Measurements from ENCODE around the gene EYA4.

Gene EYA4

GRCh38 chr6:133288662-133289061, 47.5 kb downstream of the EYA4 start:
- no peak for DNase-seq (ENCODE audit: low read depth in 2 of 2, low spot score in 1 of 2)

- no peak for DNase-seq (ENCODE audit: low read depth in 2 of 2, low spot score in 1 of 2)
These were observed 48.7 kb downstream of the EYA4 start for GRCh38 chr6:133289733-133290306.

GRCh38 chr6:133290930-133291329, 49.8 kb downstream of the EYA4 start:
- no peak for DNase-seq (ENCODE audit: low read depth in 2 of 2, low spot score in 1 of 2)

- no peak for DNase-seq (ENCODE audit: low read depth in 2 of 2, low spot score in 1 of 2)
These were observed 50.5 kb downstream of the EYA4 start for GRCh38 chr6:133291671-133292070.

GRCh38 chr6:133297657-133298056, 56.5 kb downstream of the EYA4 start:
- DNase-seq (ENCODE audit: low read depth in 2 of 2, low spot score in 1 of 2), result no peak

GRCh38 chr6:133298335-133298734, 57.2 kb downstream of the EYA4 start:
- no peak for DNase-seq (ENCODE audit: low read depth in 2 of 2, low spot score in 1 of 2)

GRCh38 chr6:133298801-133299200, 57.6 kb downstream of the EYA4 start:
- DNase-seq (ENCODE audit: low read depth in 2 of 2, low spot score in 1 of 2), result no peak

- DNase-seq (ENCODE audit: low read depth in 2 of 2, low spot score in 1 of 2), result no peak
These were observed 59.7 kb downstream of the EYA4 start for GRCh38 chr6:133300896-133301295.

GRCh38 chr6:133301835-133302234, 60.7 kb downstream of the EYA4 start:
- no peak for DNase-seq (ENCODE audit: low read depth in 2 of 2, low spot score in 1 of 2)

- DNase-seq (ENCODE audit: low read depth in 2 of 2, low spot score in 1 of 2), result no peak
These were observed 65.8 kb downstream of the EYA4 start for GRCh38 chr6:133306931-133307330.

GRCh38 chr6:133309579-133309978, 68.4 kb downstream of the EYA4 start:
- no peak for DNase-seq (ENCODE audit: low read depth in 2 of 2, low spot score in 1 of 2)

GRCh38 chr6:133312006-133312405, 70.8 kb downstream of the EYA4 start:
- no peak for DNase-seq (ENCODE audit: low read depth in 2 of 2, low spot score in 1 of 2)

- DNase-seq (ENCODE audit: low read depth in 2 of 2, low spot score in 1 of 2), result no peak
These were observed 71.9 kb downstream of the EYA4 start for GRCh38 chr6:133313068-133313467.

- DNase-seq (ENCODE audit: low read depth in 2 of 2, low spot score in 1 of 2), result no peak
These were observed 73.8 kb downstream of the EYA4 start for GRCh38 chr6:133314947-133315346.

- DNase-seq (ENCODE audit: low read depth in 2 of 2, low spot score in 1 of 2), result no peak
These were observed 74.7 kb downstream of the EYA4 start for GRCh38 chr6:133315811-133316210.

GRCh38 chr6:133317704-133318103, 76.5 kb downstream of the EYA4 start:
- no peak for DNase-seq (ENCODE audit: low read depth in 2 of 2, low spot score in 1 of 2)

GRCh38 chr6:133326584-133326983, 85.4 kb downstream of the EYA4 start:
- no peak for DNase-seq (ENCODE audit: low read depth in 2 of 2, low spot score in 1 of 2)

- no peak for DNase-seq (ENCODE audit: low read depth in 2 of 2, low spot score in 1 of 2)
These were observed 92.7 kb downstream of the EYA4 start for GRCh38 chr6:133333852-133334251.

GRCh38 chr6:133337308-133337707, 96.2 kb downstream of the EYA4 start:
- no peak for DNase-seq (ENCODE audit: low read depth in 2 of 2, low spot score in 1 of 2)

GRCh38 chr6:133339543-133340384, 98.6 kb downstream of the EYA4 start:
- no peak for DNase-seq (ENCODE audit: low read depth in 2 of 2, low spot score in 1 of 2)

- no peak for DNase-seq (ENCODE audit: low read depth in 2 of 2, low spot score in 1 of 2)
These were observed 99.4 kb downstream of the EYA4 start for GRCh38 chr6:133340557-133340956.

GRCh38 chr6:133341607-133342158, 100.5 kb downstream of the EYA4 start:
- DNase-seq (ENCODE audit: low read depth in 2 of 2, low spot score in 1 of 2), result no peak

Measured in stimulated activated CD8-positive, alpha-beta memory T cell treated with anti-CD3 and anti-CD28 coated beads, Interleukin-4, amount 100 ng/mL, for 4 hours (primary cell).